Middle frontal gyrus (tissue), 1 donor: Measurements from ENCODE around the gene SMARCE1.

ENCODE experiments used
- DNase-seq: peaks from one replicate; pipeline ENCODE4 v3.0.0-alpha.2; 2015; ENCODE audit warnings: low spot score; ENCODE audit errors: extremely low spot score

The SMARCE1 gene

DNA sequence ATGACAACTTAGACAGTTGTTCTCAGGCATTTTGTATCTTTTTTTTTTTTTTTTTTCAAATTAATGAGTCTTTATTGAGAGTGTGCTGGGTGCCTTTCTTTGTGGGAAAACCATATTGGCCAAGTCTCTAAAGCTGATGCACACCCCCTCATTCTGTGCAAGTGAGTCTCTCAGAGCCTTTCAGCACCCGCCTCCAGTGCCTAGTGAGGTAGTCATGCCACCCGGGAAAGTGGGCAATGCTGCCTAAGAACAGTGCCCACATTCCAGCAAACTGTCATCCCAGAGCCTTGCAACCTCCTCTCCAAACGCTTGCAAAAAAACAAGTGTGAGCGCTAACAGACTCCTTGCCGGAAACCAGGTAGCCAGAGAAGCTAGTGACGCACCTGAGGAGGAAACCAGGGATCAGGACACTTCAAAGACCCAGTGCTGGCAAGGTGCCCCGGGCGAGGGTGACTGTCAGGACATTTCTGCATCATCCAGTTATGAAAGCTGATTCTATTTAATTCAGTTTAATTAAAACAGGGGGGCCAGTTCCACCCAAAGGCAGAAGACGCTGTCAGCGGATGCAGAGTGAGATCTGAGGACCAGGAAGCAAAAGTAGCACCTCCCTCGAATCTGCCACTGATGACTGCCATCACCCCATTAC lies 34.9 kb downstream of the SMARCE1 start:
- DNase-seq, result peak; percentile 55

DNA sequence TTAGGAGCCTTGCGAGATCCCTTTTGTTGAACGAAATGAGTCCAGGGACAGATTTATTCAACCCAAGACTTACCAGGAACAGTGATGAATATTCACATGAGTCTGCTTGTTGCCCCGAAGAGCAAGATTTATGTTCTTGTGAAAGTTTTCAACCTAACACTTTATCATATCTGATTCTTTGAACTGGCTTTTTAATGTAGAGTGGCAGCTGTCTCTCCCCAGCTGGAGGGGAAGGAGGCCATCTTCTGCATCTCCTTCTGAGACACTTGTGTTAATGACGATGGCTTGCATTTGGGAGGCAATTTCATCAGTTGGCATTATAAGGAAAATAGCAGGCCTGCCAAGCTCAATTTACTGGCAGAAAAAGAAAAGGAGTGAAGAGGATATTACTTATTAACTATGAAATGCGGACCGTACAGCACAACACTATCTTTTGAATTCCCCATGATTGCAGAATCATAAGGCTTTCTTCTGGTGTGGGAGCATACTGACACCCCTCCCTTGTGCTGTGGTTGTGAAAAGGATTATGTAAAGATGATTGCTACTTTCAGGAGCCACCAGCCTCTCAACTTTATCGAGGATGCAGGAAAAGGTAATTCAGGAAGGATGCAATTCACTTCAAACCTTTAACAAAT lies 35.7 kb downstream of the SMARCE1 start:
- no peak for DNase-seq

DNA sequence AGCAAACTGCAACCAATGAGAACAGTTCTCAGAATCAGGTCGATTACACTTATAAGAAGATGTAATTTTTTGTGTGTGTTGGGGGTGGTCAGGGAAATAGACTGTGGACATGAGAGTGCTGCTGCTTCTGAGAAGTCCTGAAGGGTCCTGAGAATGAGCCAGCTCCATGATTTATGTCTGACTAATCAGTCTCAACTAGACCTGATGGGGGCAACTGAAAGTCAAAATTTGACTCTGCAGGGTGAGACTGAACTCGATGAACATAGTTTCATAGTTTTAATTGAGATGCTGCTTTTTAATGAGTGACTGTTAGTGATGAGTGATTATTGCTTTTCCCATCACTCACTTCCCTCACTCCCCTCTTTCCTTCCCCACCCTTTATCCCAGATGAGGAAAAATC lies 37.3 kb downstream of the SMARCE1 start:
- DNase-seq, result no peak

DNA sequence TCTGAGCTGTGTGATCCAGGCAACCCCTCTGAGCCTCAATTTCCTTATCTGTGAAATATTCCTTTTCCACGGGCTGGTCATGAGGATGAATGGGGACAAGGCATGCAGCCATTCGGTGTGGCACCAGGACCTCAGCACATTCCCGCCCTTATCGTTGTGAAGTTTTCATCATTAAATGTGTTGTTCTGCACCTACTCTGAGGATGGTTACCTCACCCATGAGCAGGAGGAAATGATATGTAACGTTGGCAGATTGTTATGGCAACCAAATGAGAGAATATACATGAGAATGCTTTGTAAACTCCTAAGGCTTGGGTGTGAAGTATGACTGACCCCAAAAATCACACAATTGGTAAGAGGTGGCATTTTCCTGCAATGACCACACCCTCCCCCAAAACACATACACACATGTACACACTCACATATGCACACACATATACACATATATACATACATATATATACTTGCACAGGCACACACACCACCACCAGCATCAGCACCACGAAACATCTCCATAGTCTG lies 39.5 kb downstream of the SMARCE1 start:
- DNase-seq, result no peak

DNA sequence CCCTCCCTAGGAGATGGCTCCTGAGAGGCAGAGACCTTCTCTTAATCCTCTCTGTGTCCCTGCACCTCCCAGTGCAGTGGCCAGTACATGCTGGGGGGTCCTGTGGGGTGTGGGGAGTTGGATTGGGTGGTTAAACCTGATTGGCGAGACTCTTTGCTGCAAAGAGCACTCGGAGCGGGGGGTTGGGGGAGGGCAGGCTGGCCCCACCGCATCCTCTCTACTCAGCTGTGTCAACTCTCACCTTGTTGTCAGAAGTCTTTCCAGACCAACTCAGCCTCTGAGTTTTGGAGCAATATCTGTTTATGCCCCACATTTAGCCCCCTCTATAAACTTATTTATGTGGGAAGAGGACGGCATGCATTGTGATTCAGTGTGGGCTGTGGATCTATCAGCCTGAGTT lies 40.0 kb downstream of the SMARCE1 start:
- no peak for DNase-seq

DNA sequence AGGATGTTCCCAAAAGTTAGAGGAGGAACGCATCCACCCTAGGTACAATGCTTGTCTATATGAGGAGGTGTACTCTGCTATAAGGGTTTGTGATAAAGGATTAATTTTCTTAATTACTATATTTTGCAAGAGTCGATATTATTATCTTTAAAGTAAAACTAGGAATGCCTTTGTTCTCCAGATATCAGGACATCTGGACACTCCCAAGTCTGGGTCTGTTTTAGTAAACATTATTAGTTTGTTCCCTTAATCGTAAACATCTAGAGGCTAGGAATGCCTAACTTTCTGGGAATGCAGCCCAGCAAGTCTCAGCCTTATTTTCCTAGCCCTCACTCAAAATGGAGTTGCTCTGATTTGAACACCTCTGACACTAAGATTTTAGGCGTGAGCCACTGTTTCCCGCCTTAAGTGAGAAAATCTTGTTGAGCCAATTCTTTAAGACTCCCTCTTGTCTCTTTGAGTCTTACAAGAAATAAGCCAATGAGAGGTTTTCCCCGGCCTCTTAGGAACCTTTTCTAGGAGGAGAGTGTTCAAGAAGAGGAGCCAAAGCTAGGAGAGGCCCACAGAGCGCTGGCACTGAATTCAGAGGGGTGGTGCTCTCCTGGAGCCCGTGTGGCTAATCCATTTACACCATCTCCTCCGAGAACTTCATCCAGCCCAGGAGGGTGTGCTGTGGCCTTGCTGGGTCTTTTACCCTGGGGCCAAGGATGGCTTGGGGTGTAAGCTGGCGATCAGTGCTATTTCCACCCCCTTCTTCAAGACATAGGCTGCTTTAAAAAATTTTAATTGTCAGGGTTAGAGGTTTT lies 40.9 kb downstream of the SMARCE1 start:
- DNase-seq, result no peak

DNA sequence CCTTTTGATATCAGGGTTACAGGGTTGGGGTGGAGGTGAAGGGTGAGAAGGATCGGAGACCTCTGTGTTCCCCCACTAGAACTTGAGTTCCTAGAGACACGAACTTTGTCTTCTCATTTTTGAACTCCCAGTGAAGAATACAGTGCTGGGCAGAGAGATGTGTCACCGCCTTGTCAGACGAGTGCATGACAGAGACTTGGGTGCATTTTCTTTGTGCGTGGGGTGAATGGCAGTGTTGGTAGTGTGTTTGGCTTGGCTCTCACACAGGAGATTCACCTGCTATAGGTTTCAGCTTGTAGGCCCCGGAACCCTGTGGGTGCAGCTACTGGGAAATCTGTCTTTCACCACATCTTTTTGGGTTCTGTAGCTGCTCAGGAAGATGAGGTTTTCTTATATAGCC lies 42.3 kb downstream of the SMARCE1 start:
- no peak for DNase-seq

DNA sequence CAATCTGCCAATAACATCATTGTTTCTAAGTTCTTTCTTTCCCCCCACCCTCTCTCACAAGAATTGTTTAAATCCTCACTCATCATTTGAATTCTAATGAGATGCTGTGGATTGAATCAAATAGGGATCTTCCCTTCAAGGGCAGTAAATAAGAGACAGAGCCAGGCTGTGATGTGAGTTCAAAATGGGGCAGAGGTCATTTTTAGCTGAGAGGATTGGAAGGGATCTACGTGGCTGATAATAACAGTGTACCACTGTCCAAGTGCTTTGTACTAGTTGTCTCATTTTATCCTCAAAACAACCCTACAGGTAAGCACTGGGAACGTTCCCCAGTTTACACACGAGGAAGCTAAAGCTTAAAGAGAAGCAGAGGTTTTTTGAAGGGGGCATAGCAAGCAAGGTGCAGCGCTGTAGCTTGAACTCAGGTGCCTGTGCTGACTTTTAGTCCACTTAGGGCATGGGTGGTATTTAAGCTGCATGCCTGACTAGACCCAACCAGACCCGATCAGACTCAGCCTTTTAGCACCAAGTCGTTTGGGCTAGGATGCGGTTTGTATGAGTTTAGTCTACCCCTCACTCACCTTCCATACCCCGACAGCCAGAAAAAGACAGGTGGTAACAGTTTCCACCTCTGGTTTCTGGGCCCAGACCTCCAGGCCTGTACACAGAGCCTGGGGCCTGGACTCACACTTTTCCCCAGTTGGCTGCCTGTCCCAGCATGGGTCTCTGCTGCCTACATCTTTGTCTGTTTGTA lies 43.1 kb downstream of the SMARCE1 start:
- DNase-seq, result no peak

DNA sequence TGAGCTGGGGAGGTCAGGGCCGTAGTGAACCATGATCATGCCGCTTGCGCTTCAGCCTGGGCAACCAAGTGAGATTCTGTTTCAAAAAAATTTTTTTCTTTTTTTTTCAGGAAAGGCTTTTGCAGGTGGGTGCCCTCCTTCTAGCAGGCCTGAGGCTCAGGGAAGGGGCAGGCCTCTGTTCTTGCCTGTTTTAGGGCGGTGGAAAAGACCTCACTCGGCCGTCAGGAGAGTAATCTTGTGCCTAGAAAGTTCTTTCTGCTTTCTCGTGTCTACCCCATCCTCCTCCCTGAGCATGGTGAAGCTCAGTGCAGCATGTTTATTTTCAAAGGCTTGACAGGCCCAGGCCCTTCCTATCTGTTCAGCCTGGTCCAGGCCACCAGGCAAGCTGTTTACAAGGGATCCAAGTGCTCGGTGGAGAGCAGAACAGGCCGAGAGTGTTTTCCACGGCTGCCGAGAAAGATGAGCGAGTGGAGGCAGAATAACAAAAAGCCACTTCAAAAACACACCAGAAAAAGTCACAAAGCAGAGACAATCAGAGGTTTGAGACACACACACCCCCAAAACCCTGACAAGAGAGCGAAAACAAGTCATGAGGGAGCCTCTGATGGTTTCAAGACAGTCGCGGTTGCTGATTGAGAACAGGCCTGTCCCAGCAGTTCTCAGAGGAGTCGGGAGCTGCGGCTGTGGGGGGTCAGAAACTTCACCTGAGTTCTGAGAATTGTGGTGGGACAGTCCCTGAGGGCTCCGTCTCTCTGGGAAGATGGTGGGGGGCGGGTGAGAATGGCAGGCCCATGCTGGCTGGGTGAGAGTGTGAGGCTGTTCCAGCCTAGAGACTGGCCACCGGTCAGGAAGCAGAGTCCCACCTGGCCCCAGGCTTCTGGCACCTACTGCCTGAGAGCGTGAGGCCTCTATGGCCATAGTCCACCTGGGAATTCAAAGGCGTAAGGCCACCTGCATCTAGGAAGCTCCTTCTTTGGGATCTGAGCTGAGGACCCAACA lies 44.9 kb downstream of the SMARCE1 start:
- DNase-seq, result no peak

DNA sequence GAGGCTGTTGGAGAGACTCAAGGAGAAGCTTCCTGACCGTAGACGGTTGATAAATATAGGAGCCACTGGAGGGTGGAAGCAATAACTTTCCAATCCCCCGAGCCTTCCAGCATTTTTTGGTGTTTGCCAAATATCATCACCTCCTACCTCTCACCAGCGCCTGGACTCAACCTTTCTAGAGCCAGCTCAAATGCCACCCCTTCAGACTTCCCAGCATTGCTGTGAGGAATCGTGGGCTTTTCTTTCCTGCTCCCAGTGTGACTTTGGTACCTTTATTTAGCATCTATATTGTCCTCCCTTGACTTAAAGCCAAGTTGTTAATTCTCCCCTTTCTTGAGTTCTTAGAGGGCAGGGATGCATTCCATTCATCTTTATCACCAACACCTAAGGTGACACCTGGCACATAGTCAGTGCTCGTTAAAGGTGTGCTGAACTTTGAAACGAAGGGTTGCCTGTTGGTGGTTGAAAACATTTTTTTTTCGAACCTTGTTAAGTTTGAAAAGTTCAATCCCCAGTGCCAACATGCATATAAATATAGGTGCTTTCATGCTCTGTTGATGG lies 47.1 kb downstream of the SMARCE1 start:
- DNase-seq, result no peak

DNA sequence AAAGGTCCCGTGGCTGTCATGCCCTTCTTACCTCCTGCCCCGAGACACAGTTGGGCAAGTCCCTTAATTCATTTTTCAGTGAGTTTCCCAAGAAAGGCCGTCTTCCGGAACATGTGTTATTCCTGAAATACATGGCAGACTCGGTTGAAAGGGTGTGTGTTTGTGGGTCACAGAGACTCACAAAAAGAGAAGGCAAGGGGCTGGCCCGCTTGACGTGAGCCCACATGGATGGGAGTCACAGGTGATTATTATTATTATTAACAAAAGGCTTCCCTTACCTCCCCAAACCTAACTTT lies 48.2 kb downstream of the SMARCE1 start:
- no peak for DNase-seq

DNA sequence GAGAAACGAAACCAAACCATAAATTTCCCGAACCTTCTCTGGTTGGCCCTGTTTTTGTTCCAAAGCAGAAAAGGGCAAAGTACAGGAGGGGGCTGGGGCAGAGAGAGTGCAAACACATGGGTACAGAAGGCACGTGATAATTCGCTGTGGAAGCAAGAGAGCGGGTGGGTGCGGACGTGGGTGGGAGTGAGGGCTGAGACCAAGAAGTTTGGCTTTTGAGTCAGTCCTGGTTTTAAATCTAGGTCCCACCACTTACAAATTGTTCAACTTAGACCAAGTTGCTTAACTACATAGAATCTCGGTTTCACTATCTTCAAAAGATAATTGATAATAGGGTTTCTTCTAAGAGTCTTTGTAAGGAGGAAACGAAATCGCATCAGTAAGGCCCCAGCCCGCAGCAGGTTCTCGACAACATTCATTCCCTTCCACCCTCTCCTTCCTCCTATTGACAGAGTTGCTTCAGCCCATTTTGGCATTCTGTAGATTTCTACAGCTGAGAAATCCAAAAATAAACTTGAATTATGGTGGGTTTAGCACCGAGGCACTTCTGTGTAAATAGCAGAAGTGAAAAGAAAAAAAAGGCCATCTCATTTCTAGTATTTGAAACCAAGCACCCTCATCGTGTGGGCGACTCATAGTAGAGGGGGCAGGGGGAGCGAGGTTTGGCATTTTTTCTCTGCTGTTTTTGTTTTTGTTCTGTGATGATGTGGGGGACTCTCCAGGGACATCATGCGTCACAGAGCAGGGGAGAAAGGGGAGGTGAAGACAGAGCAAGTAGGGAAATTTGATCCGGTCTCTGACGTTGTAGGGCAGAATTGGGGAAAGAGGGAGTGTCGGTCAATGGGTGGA lies 48.8 kb downstream of the SMARCE1 start:
- no peak for DNase-seq

DNA sequence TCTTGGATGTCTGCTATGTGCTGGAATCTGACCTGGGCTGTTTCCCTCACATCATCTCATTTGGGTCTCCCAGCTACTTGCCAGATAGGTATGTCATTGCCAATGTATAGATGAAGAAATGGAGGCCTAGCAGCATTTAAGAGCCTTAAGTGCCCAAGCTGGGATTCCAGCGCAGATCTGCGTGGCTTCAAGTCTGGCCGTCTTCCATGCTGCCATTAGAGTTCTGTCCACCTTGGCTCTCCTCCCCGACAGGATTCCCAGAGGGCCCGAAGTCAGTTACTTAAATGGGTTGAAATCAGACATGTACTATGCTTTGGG lies 49.4 kb downstream of the SMARCE1 start:
- no peak for DNase-seq

DNA sequence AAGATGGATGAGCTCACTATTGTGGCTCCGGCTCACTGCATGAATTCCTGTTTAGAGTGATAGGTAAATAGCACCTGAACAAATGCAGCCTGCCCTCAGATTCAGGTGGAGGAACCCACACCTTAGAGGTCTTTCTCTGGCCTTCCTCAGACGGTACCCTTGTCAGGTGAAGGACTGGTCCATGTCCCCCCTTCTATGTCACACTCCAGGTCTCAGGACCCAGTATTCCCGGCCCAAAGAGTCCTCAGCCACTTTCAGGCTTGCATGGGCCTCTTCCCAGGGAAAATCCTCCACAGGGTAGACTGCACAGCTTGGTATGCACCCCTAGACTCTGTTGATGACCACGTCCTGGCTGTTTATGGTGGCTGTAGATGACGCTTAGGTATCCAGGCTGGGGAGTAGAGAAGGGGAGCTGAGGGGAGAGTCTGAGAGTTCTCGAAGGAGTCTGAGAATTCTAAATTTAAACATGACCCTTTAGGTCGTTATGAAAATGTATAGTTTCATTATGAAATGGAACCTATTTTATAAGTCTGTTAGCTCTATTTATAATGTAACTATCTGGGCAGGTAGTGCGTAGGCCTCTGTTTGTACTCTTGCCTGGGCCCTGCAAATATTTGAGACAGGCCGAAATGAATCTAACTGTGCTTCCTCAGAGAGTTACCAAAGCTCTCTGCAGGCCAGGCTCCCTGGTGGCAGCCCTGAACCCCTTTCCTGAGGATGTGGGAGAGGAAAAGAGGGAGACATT lies 49.9 kb downstream of the SMARCE1 start:
- DNase-seq, result no peak

DNA sequence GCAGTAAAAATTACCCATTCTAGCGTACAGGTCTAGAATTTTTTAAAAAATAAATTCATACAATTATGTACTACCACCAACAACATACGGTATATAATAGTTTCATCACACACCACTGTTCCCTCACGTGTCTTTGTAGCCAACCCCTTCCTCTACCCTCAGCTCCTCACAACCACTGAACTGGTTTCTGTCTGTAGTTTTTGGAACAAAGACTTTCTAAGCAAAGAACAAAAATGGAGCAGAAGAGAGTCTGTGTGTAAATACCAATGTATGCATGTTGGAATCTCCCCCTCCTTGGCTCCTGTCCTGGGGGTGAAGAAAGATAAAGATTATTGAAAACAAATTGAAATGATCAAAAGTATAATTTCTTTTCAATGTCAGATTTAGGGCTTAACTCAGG lies 50.5 kb downstream of the SMARCE1 start:
- DNase-seq, result no peak

DNA sequence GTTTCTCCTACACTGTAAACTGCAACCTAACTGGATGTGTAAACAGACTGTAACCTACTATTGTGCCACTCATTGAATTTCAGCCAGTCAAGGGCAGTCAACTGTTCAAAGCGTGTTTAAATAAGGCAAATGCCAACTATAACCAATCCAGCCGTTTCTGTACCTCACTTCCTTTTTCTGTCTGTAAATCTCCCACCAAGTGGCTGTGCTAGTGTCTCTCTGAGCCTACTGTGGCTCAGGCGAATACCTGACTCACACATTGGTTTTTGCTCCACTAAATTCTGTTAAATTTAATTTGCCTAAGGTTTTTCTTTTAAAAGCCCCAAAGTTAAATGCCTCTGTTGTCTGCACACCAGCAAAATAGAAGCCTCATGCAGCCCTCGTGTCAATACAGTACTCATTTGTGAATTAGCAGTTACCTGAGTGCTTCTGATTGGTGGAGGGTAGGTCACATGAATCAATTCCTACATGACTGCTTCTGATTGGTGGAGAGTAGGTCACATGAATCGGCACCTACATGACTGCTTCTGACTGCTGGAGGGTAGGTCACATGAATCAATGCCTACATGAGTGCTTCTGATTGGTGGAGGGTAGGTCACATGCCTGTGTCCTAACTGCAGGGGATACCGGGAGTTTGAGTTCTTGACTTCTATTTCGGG lies 51.2 kb downstream of the SMARCE1 start:
- DNase-seq, result no peak

DNA sequence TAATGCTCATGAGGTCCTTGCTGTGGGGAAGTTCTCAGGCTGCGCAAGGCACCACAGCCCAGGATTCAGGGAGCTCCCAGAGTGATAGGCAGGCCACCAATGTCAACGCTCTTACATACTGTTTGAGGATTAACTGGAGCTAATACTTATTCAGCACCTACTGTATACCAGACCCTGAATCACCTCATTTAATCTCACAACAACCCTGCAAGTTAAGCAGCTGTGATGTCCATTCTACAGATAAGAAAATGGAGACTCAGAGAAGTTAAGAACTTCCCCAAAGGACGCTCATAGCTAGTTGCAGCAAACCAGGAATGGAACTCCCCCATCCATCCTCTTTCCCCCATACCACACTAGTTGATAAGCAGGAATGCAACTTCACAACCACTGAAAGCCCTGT lies 56.9 kb downstream of the SMARCE1 start:
- no peak for DNase-seq

DNA sequence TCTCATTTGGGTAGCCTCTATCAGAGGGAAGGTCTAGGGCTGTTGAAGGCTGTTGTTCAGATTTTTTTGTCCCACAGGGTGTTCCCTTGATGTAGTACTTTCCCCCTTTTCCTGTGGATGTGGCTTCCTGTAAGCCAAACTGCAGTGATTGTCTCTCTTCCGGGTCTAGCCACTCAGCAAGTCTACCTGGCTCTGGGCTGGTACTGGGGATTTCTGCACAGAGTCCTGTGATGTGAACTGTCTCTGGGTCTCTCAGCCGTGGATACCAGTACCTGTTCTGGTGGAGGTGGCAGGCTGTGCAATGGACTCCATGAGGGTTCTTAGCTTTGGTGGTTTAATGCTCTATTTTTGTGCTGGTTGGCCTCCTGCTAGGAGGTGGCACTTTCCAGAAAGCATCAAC lies 59.1 kb downstream of the SMARCE1 start:
- no peak for DNase-seq
